ENCODE data around the gene HOXC6. TPM values are rescaled to one million over a fixed set of nuclear protein-coding genes. Genes with fewer than 3 reads are reported as not detected.

Gene HOXC6
- polyA plus RNA-seq, 3 donors, result not detected

GRCh38 chr12:54029529-54030441 is 1.5 kb downstream of the HOXC6 start:
- H3K4me2 ChIP-seq (replicated peaks; ENCODE audit: extremely low read depth, low read length, poor library complexity, severe bottlenecking), result no peak overlapping the region
- H3K79me2 ChIP-seq (ENCODE audit: insufficient read depth, low read length), result no peaks in the 10 kb centered on the region
- no peaks in the 10 kb centered on the region for H4K20me1 ChIP-seq (ENCODE audit: insufficient read depth, low read length)
- no peak overlapping the region for H3K9ac ChIP-seq (ENCODE audit: insufficient read depth, low read length, poor library complexity, severe bottlenecking)
- H3K4me1 ChIP-seq (ENCODE audit: control insufficient read depth in 1 of 2, insufficient read depth in 2 of 2, low read length in 2 of 2), result no peaks in the 10 kb centered on the region
- Mint-ChIP-seq H3K4me3 (peak overlapping the region in 1 of 2 donors; percentile 76), H3K27ac (no peak overlapping the region), H3K27me3 (ENCODE audit: low read depth in 3 of 3) (peaks cover 93 to 97% (median 96%) of the 10 kb centered on the region in 3 donors), H3K36me3 (peaks cover 5 to 19% of the 10 kb centered on the region in 2 donors), H3K4me1 (peaks cover 21% of the 10 kb centered on the region), H3K9me3 (peaks cover 6 to 35% (median 28%) of the 10 kb centered on the region in 7 donors)
- TF ChIP-seq, protein P1, sequence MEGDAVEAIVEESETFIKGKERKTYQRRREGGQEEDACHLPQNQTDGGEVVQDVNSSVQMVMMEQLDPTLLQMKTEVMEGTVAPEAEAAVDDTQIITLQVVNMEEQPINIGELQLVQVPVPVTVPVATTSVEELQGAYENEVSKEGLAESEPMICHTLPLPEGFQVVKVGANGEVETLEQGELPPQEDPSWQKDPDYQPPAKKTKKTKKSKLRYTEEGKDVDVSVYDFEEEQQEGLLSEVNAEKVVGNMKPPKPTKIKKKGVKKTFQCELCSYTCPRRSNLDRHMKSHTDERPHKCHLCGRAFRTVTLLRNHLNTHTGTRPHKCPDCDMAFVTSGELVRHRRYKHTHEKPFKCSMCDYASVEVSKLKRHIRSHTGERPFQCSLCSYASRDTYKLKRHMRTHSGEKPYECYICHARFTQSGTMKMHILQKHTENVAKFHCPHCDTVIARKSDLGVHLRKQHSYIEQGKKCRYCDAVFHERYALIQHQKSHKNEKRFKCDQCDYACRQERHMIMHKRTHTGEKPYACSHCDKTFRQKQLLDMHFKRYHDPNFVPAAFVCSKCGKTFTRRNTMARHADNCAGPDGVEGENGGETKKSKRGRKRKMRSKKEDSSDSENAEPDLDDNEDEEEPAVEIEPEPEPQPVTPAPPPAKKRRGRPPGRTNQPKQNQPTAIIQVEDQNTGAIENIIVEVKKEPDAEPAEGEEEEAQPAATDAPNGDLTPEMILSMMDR (IDR thresholded peaks at IDR 0.05), result no peak
- no peak overlapping the region for H3K27ac ChIP-seq (ENCODE audit: low read depth in 1 of 2, low read length in 2 of 2)
- no peak overlapping the region for H3K4me3 ChIP-seq (replicated peaks in 1 of 3; ENCODE audit: low read depth in 2 of 3, low read length in 3 of 3)
- DNase-seq, result no peak
- no peaks in the 10 kb centered on the region for H3K36me3 ChIP-seq (replicated peaks in 1 of 2; ENCODE audit: control insufficient read depth in 1 of 2, insufficient read depth in 2 of 2, low read length in 2 of 2)
- H3K27me3 ChIP-seq (ENCODE audit: control insufficient read depth in 2 of 2, insufficient read depth in 2 of 2, low read length in 2 of 2), result peaks cover 88 to 99% of the 10 kb centered on the region in 2 donors
- intact Hi-C loops (cut with micrococcal nuclease), result loop anchor here in 1 of 2 donors (10.0 kb wide), 1 partner anchor 55 kb away; the partner anchor contains the start of genes HOTAIR and HOXC11
- peaks cover 26 to 46% of the 10 kb centered on the region in 2 donors for H3K9me3 ChIP-seq (replicated peaks in 1 of 2; ENCODE audit: control insufficient read depth in 1 of 2, insufficient read depth in 1 of 2, low read length in 2 of 2)
- H2AFZ ChIP-seq (ENCODE audit: insufficient read depth, low read depth, low read length, poor library complexity, severe bottlenecking), result no peak overlapping the region
- WGBS (ENCODE audit: insufficient coverage), result 14% methylated on average over 23 of the region's 53 CpGs

DNA sequence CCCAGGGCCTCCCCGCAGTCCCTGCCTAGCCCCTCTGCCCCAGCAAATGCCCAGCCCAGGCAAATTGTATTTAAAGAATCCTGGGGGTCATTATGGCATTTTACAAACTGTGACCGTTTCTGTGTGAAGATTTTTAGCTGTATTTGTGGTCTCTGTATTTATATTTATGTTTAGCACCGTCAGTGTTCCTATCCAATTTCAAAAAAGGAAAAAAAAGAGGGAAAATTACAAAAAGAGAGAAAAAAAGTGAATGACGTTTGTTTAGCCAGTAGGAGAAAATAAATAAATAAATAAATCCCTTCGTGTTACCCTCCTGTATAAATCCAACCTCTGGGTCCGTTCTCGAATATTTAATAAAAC is 2.2 kb downstream of the HOXC6 start:
- peaks cover 93 to 98% (median 96%) of the 10 kb centered on the region in 3 donors for H3K27me3 Mint-ChIP-seq (ENCODE audit: low read depth in 3 of 3)
- Histone ChIP-seq H3K27ac (ENCODE audit: low read depth in 1 of 2, low read length in 2 of 2) (no peak overlapping the region), H3K9me3 (replicated peaks in 1 of 2; ENCODE audit: control insufficient read depth in 1 of 2, insufficient read depth in 1 of 2, low read length in 2 of 2) (peaks cover 26 to 52% of the 10 kb centered on the region in 2 donors), H3K9ac (ENCODE audit: insufficient read depth, low read length, poor library complexity, severe bottlenecking) (no peak overlapping the region), H3K36me3 (replicated peaks in 1 of 2; ENCODE audit: control insufficient read depth in 1 of 2, insufficient read depth in 2 of 2, low read length in 2 of 2) (no peaks in the 10 kb centered on the region), H3K4me3 (replicated peaks in 1 of 3; ENCODE audit: low read depth in 2 of 3, low read length in 3 of 3) (no peak overlapping the region), H3K4me2 (replicated peaks; ENCODE audit: extremely low read depth, low read length, poor library complexity, severe bottlenecking) (no peak overlapping the region), H4K20me1 (ENCODE audit: insufficient read depth, low read length) (no peaks in the 10 kb centered on the region), H3K79me2 (ENCODE audit: insufficient read depth, low read length) (no peaks in the 10 kb centered on the region), H3K4me1 (ENCODE audit: control insufficient read depth in 1 of 2, insufficient read depth in 2 of 2, low read length in 2 of 2) (no peaks in the 10 kb centered on the region), H2AFZ (ENCODE audit: insufficient read depth, low read depth, low read length, poor library complexity, severe bottlenecking) (no peak overlapping the region), H3K27me3 (ENCODE audit: control insufficient read depth in 2 of 2, insufficient read depth in 2 of 2, low read length in 2 of 2) (peaks cover 88 to 99% of the 10 kb centered on the region in 2 donors)
- intact Hi-C loops (cut with micrococcal nuclease), result loop anchor here in 1 of 2 donors (10.0 kb wide), 1 partner anchor 56 kb away; the partner anchor contains the start of genes HOTAIR and HOXC11
- H3K4me3 Mint-ChIP-seq, result peak overlapping the region in 1 of 2 donors; percentile 68
- peaks cover 5 to 22% of the 10 kb centered on the region in 2 donors for H3K36me3 Mint-ChIP-seq
- H3K9me3 Mint-ChIP-seq, result peaks cover 6 to 40% (median 30%) of the 10 kb centered on the region in 7 donors
- DNase-seq, result no peak
- no CpG with 5 or more reads among the region's 7 CpGs for WGBS (ENCODE audit: insufficient coverage)
- TF ChIP-seq, protein P1 (IDR thresholded peaks at IDR 0.05), result no peak
- H3K27ac Mint-ChIP-seq, result no peak overlapping the region
- peaks cover 21% of the 10 kb centered on the region for H3K4me1 Mint-ChIP-seq

Data from CD14-positive monocyte (primary cell).